Ovary (tissue), 3 donors: ENCODE data around the gene CRHR1.

ENCODE experiments used
- CTCF ChIP-seq, 3 donors: fragments of 450-650 bp in 2 of 3; fragments of 200-600 bp in 1 of 3; IDR thresholded peaks; one replicate each; pipeline versions ENCODE4 v1.5.1 to v1.8.0; 2016 to 2022; ENCODE audit warnings: antibody characterized with exemption in 3 of 3, mild to moderate bottlenecking in 1 of 3
- POLR2A ChIP-seq: fragments of 450-650 bp; IDR thresholded peaks from one replicate; pipeline ENCODE4 v1.6.1; 2017; ENCODE audit warnings: antibody characterized with exemption, mild to moderate bottlenecking, moderate library complexity
- donor health status: DM: no; HTN: no; CAD: no.

GRCh38 chr17:45833920-45834319, 49.8 kb downstream of the CRHR1 start:
- no peak for TF ChIP-seq POLR2A
- TF ChIP-seq CTCF (IDR thresholded peaks at IDR 0.05): no peak
